ENCODE measurements around the gene NARF. TPM values are rescaled to one million over a fixed set of nuclear protein-coding genes. Genes with fewer than 3 reads are reported as not detected.

NARF gene
- total RNA-seq, 6 experiments from 2014 or later = 9.3 to 48.6 (median 21.8) TPM

- TF ChIP-seq CTCF (IDR thresholded peaks at IDR 0.05) (no peak), POLR2A (IDR thresholded peaks at IDR 0.05) (no peak)
- intact Hi-C loops (cut with DNase I) = no loop called here
Measured at GRCh38 chr17:82527898-82528297, 69.4 kb downstream of the NARF start.

GRCh38 chr17:82528484-82529265 lies 70.1 kb downstream of the NARF start:
- intact Hi-C loops (cut with DNase I) = no loop called here
- TF ChIP-seq POLR2A (IDR thresholded peaks at IDR 0.05) = no peak
- TF ChIP-seq CTCF (IDR thresholded peaks at IDR 0.05) = peak; percentile 58 to 74 (median 64)
- ATAC-seq (peak; percentile 75 to 90 (median 84)), DNase-seq (peak; percentile 51 to 77 (median 70))
- peaks cover 0 to 64% (median 33%) of the 10 kb centered on the region in 4 donors for H3K4me1 ChIP-seq
- no peak overlapping the region for H3K4me3 ChIP-seq
- peak overlapping the region in 2 of 3 donors; percentile 22 to 73 for H3K27ac ChIP-seq
- H3K27me3 ChIP-seq = no peaks in the 10 kb centered on the region
- WGBS (ENCODE audit: insufficient coverage, low coverage, low lambda C conversion rate, missing lambda C conversion rate) = 22% methylated on average over 13 of the region's 17 CpGs
- no peaks in the 10 kb centered on the region for H3K9me3 ChIP-seq
- H3K36me3 ChIP-seq = no peaks in the 10 kb centered on the region

More at GRCh38 chr17:82527898-82528297, 69.4 kb downstream of the NARF start:
- WGBS (ENCODE audit: insufficient coverage, low coverage, low lambda C conversion rate, missing lambda C conversion rate) = 52% methylated on average over 8 of the region's 8 CpGs
- H3K4me3 ChIP-seq = no peak overlapping the region
- H3K9me3 ChIP-seq = no peaks in the 10 kb centered on the region
- ATAC-seq = no peak
- no peak for DNase-seq
- H3K27me3 ChIP-seq = no peaks in the 10 kb centered on the region
- no peaks in the 10 kb centered on the region for H3K36me3 ChIP-seq
- peak overlapping the region in 1 of 3 donors; percentile 73 for H3K27ac ChIP-seq
- H3K4me1 ChIP-seq = peaks cover 2 to 65% (median 36%) of the 10 kb centered on the region in 4 donors

- WGBS (ENCODE audit: insufficient coverage, low coverage, low lambda C conversion rate, missing lambda C conversion rate) = 56% methylated on average over 4 of the region's 9 CpGs
- no peak for ATAC-seq
- DNase-seq = no peak
- intact Hi-C loops (cut with DNase I) = no loop called here
- no peak overlapping the region for H3K4me3 ChIP-seq
- H3K36me3 ChIP-seq = no peaks in the 10 kb centered on the region
- TF ChIP-seq CTCF (IDR thresholded peaks at IDR 0.05) = no peak
- TF ChIP-seq POLR2A (IDR thresholded peaks at IDR 0.05) = no peak
- H3K9me3 ChIP-seq = no peaks in the 10 kb centered on the region
- no peak overlapping the region for H3K27ac ChIP-seq
- H3K27me3 ChIP-seq = no peaks in the 10 kb centered on the region
- H3K4me1 ChIP-seq = peaks cover 0 to 60% (median 31%) of the 10 kb centered on the region in 4 donors
Measured at GRCh38 chr17:82529914-82530300, 71.4 kb downstream of the NARF start.

- no peak for DNase-seq
- peaks cover 0 to 59% (median 25%) of the 10 kb centered on the region in 4 donors for H3K4me1 ChIP-seq
- intact Hi-C loops (cut with DNase I) = no loop called here
- H3K36me3 ChIP-seq = no peaks in the 10 kb centered on the region
- no peak overlapping the region for H3K27ac ChIP-seq
- no peaks in the 10 kb centered on the region for H3K27me3 ChIP-seq
- H3K4me3 ChIP-seq = no peak overlapping the region
- TF ChIP-seq CTCF (IDR thresholded peaks at IDR 0.05) = no peak
- no peak for TF ChIP-seq POLR2A (IDR thresholded peaks at IDR 0.05)
- ATAC-seq = no peak
- H3K9me3 ChIP-seq = no peaks in the 10 kb centered on the region
- WGBS (ENCODE audit: insufficient coverage, low coverage, low lambda C conversion rate, missing lambda C conversion rate) = 88% methylated on average over 7 of the region's 7 CpGs
Measured at GRCh38 chr17:82531431-82531881, 72.9 kb downstream of the NARF start.
